Colon (tissue), 2 donors: ENCODE measurements around the gene ATP6V0B.

Experiments
- FAIRE-seq: peaks from 2 replicates; lab custom pipeline; 2012; peaks lifted over from hg19 to GRCh38; lab: Jason Lieb, UNC
- donor health status: control.
- donor health status: control.

The ATP6V0B gene

DNA sequence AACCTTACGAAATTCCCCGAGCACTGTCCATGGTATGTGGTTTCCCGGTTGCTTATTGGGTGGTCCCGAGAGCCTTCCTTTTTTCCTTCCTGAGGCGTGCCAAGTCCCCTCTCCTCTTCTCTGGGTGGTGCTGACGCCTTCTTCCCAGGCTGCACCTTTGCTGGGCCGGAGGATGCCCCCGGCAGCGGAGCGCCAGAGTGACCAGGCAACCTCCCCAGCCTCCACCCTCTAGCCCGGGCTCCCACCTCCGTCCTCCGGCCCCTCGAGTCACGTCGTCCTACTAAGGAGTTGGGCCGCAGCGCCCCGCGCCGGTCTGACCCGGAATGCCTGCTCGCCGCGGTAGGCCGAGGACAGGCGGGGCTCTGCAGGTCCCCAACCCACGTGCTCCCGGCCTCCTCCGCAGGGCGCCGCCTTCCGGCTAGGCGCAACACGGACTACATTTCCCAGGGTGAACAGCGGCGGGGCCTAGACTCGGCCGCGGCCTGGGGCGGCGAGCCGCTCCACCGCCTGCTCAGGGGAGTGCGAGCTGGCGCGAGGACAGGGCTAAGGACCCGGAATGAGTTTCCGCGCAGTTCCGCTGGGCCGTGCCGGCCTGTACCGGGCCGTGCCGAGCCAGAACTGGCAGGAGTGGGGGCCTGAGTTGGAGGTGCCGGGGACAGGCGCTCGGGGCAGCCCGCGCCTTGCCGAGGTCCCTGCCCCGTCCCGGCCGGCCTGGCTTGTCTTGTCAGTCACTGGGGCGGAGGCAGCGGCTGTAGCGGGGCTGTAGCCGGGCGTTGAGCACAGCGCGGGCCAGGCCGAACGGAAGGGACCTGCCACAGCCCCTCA lies 28.3 kb upstream of the ATP6V0B start, which contains the start of gene IPO13:
Gene IPO13 (plus strand): TSS at position 715 of the 825 bp plus-strand sequence. CDS start 651 bp downstream, outside the sequence.
- no peak for FAIRE-seq

DNA sequence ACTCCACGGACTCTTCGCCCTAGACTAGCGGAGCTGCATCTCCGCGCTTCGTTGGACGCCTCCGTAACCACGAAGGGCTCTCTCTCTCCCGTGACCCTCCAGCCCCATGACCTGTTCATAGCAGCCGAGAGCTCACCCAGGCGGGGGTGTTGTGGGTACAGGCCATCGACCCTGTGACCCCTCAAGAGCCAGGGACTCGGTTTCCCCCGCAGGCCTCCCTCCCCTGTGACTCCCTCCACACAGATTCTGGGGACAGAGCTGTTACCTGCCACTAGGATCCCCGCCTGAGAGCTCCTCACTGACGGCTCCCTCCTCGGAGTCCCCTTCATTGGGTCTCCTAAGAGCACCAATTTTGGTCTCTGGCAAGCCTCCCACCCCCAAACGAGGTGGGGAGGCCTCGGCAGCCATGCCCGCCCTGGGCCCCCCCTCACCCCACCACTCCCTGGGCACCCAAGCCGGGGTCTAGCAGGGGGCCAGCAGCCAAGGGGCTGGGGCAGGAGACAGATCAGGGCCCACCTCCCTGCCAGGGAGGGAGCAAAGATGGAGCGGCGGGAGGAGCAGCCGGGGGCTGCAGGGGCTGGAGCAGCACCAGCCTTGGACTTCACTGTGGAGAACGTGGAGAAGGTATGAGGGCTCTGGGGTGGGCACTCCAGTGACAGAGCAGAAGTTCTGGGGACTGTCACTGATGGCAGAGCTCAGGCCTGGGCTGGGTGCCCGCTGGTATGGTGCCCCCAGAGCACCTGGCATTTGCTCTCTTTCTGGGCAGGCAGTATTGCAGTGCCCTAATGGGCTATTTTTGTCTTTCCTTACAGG lies 27.5 kb upstream of the ATP6V0B start:
- no peak for FAIRE-seq

DNA sequence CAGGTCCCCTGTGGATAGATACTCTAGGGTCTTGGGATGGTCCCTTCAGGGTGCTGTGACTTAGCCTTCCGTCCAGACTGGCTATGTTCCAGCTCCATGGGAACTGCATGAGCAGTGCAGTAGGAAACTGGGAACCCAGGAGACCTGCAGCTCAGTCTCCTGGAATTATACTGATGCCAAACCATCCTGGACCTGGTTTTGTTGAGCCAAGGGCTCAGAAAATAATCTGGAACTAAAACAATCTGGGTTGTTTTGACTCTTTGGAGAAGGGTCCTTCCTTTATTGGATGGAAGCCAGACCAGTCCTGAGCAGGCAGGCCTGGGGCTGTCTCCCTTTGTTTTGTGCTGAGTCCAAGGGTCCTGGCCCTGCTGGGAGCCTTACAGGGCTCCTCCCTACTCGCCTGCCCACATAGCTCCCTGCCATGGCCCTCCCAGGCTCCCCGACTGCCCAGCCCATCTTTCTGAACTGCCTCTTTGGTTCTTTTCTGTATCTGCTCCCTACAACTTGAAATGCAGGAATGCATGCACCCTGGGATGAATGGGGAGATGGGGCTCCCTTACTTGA lies 26.8 kb upstream of the ATP6V0B start:
- no peak for FAIRE-seq

GRCh38 chr1:43949678-43950077 lies 25.1 kb upstream of the ATP6V0B start:
- FAIRE-seq = no peak

DNA sequence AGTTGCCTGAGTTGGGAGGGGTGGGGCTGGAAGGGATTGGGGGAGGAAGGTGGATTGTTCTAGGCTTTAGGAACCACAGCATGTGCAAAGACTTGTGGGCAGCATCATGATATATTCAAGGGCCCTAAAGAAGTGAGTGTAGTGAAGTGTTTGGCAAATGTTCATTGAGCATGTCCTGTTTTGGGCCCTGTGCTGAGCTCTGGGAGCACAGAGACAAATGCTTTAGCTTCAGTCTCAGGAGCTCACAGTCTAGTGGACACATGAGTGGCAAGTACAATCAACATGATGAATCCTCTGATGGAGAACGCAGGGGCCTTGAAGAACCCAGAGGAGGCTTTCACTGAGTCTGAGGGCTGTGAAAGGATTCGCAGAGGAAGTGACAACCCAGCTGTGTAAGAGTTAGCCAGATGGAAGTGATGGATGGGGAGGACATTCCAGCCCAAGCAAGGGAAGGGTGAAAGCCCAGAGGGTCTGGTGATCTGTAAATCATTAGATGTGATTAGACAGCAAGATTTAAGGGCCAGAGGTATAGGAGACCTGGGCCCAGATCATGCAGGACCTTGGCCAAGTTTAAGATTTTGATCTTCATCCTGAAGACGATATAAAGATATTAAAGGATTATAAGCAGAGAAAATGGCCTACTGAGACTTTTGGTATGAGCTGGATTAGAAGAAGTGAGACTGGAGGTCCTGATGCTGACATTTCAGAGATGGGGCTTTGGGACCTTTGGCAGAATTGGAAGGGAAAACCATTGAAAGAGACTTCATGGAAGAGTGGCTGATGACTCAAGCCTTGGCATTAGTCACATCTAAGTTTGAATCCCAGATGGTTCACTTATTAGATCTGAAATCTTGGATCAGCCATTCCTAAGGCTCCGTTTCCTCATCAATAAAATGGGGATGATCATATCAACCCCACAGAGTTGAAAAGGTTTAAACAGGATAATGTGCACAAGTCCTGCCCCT lies 23.5 kb upstream of the ATP6V0B start:
- FAIRE-seq = no peak

- FAIRE-seq = no peak
These were observed 21.9 kb upstream of the ATP6V0B start for GRCh38 chr1:43952731-43953346.

- FAIRE-seq = no peak
These were observed 21.4 kb upstream of the ATP6V0B start for GRCh38 chr1:43953361-43953760.

GRCh38 chr1:43954036-43954435 lies 20.7 kb upstream of the ATP6V0B start:
- no peak for FAIRE-seq

DNA sequence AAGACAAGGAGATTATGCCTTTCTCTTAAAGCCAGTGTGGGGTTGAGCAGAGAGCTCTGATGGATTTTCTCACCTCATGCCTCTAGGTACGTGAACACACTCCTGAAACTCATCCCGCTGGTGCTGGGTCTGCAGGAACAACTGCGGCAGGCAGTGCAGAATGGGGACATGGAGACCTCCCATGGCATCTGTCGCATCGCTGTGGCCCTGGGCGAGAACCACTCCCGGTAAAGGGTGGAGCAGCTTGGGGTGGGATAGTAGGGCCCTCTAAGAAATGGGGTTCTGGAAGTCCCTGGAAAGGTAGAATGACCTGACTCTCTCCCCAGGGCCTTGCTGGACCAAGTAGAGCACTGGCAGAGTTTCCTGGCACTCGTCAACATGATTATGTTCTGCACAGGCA lies 18.5 kb upstream of the ATP6V0B start:
- FAIRE-seq = no peak

- no peak for FAIRE-seq
These were observed 17.2 kb upstream of the ATP6V0B start for GRCh38 chr1:43957407-43958040.

DNA sequence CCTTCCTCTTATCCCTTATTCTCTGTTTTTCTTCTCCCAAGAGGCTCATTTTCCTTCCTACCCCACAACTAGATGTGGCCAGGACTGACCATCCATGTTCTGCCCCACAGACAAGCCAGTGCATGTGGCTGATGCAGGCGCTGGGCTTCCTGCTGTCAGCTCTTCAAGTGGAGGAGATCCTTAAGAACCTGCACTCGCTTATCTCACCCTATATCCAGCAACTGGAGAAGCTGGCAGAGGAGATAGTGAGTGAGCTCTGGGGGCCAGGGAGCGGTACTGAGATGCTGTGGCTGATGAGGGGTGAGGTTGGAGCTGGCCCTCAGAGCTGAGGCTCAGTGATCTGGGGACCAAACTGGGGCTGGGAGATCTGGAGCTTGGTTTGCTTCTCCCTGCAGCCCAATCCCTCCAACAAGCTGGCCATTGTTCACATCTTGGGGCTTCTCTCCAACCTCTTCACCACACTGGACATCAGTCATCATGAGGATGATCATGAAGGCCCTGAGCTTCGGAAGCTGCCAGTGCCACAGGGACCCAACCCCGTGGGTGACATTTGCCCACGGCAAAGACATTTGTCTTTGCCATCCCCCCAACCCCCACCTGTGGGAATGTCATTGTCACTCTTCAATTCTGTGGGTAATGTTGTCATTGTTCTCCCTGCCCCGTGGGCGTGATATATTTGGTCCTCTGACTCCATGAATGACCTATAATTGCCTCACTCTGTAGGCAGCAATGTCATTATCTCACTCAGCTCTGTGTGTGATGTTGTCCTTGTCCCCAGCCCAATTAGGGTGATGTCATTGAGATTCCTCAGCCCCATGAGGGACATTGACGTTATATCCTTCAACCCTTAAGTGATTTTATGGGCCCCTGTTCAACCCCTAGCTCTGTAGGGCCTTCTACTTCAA lies 16.2 kb upstream of the ATP6V0B start:
- FAIRE-seq = no peak

DNA sequence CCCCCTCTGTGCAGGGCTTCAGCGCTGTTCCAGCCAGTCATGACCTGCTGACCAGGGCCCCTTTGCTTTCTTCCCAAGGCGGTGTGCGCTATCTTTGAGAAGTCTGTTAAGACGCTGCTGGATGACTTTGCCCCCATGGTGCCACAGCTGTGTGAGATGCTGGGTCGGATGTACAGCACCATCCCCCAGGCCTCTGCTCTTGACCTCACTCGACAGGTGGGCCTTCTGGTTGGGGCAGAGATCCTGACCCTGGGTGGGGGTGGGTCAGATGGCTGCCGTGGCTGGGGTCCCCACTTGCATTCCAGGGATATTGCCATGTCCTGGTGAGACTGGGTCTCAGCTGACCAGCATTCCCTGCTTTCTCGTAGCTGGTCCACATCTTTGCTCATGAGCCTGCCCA lies 14.0 kb upstream of the ATP6V0B start:
- no peak for FAIRE-seq

GRCh38 chr1:43961692-43962091 lies 13.1 kb upstream of the ATP6V0B start:
- no peak for FAIRE-seq

DNA sequence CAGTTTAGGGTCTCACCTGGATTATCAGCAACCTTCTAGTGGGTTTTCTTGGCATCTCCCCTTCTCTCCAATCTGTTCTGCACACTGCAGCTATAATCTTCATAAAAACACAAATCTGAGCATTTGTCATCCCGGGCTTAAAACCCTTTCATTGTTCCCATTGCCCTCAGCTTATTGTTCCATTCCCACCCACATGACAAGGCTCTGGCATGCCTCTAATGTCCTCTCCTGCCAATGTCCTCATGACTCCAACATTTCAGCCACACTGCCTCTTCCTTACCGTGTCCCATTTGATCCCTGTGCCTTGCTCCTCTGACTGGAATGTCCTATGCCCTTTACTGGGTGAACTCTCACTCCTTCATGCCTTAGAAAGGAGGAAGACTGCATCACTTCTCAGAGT lies 12.4 kb upstream of the ATP6V0B start:
- no peak for FAIRE-seq

GRCh38 chr1:43963006-43963405 lies 11.8 kb upstream of the ATP6V0B start:
- FAIRE-seq = no peak

DNA sequence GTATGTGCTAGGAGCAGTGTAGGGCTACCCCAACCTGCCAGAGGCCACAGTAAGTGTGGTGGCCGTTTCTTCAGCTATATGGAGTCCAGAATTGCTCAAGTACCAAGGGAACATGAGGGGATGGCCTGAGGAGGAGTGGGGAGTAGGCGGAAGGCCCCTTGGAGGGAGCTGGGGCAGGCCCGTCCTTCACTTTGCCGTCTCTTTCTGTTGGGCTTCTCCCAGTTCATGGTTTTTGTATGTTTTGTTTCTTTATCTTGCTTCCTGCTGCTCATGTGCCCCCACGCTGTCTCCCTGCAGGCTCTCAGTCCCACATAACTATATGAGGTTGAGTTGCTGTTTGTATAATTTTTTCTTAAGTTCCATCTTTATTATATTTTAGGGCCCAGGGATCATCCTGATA lies 10.9 kb upstream of the ATP6V0B start:
- FAIRE-seq = no peak

DNA sequence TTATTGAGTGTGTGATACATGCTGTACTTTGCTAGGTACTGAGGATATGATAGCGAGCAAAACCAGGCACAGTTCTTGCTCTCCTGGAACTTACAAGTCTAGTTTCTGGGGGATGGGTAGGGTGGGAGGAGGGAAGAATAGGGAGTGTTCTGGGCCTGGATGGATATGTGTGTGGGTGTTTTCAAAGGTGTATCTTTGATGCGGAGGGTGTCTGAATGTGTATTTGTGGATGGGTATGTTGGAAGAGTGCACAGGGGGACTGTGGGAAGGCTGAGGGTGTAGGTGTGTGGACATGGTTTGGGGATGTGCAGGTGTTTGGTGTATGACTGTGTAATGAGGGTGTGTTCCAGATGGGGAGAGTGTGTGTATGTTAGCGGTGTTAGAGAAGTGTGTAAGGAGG lies 9.4 kb upstream of the ATP6V0B start:
- FAIRE-seq = no peak

DNA sequence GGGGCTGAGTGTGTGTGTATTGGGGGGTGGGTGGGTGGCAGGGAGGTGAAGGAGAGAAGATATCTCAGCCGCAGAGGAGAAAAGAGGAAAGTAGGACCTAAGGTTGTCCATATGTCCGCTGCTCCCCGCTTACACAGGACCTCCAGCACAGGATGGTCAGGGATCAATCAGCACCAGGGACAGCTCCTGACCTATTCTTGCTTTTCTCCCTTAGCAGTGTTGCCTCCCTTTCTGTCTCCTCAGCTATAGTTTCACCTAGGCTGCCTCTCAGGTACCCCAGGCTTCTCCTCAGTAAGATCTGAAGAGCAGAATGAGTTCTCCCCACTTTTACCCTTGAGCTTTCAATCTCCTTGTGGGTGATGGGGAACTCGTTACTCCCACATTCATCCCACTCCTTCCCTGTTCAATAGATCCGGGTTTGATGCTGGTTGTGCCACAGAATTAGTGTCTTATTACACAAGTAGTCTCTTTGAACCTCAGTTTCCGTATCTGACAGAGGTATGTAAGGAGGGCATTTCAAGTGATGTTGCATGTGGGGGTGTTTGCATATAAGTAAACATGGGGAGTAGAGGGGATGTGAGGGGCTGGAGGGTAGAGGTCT lies 6.3 kb upstream of the ATP6V0B start:
- no peak for FAIRE-seq

- no peak for FAIRE-seq
These were observed 5.4 kb upstream of the ATP6V0B start for GRCh38 chr1:43969416-43969745.
